Measurements from ENCODE around the gene TPRG1.

DNA sequence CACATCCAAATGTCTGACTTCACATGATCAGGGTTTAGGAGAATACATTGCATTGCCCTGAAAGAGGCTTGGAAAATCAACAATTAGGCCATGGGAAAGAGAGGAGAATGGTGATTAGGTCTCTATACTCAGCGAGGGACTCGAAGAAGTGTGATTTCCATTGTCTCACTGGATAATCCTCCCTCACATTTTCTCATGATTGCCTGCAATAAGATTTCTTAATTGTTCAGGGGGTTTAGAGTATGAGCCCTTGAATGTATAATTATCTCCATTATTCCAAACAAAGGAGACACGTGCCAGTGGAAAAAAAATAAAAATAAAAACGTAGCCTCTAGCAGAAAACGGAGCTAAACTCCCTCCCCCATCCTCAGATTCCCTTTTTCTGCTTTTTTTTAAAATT, 173.2 kb downstream of the TPRG1 start:
- no peak for TF ChIP-seq SPI1 (IDR thresholded peaks at IDR 0.05; ENCODE audit: low read depth, low read length)
- TF ChIP-seq POLR2A (IDR thresholded peaks at IDR 0.05; ENCODE audit: low read depth, low read length): no peak
- no peak for TF ChIP-seq POLR2AphosphoS5 (IDR thresholded peaks at IDR 0.05; ENCODE audit: low read depth, low read length)
